ENCODE data around the gene ADORA1.
A peak's percentile ranks its signal among the peaks of the same experiment; 100 is the strongest.

Gene ADORA1

GRCh38 chr1:203199481-203199815 is 71.9 kb downstream of the ADORA1 start:
- Histone ChIP-seq H3K36me3 (replicated peaks in 1 of 2; ENCODE audit: control insufficient read depth in 2 of 2, insufficient read depth in 2 of 2, low read length in 2 of 2) (no peaks in the 10 kb centered on the region), H3K4ac (ENCODE audit: low read length) (no peak overlapping the region), H4K91ac (ENCODE audit: low read depth, low read length, poor library complexity) (no peak overlapping the region), H3K27me3 (ENCODE audit: control insufficient read depth in 3 of 3, insufficient read depth in 3 of 3, low read depth in 1 of 3, low read length in 3 of 3) (peaks cover 0 to 7% (median 0%) of the 10 kb centered on the region in 3 experiments), H3K27ac (replicated peaks; ENCODE audit: low read length) (no peak overlapping the region), H3K14ac (ENCODE audit: low read length) (no peak overlapping the region), H3K9ac (ENCODE audit: low read depth, low read length, poor library complexity) (no peak overlapping the region), H2AK5ac (ENCODE audit: low read depth, low read length) (peak overlapping the region; percentile 18), H3K4me1 (ENCODE audit: control insufficient read depth in 2 of 2, insufficient read depth in 1 of 2, low read depth in 1 of 2, low read length in 2 of 2) (peaks cover 3 to 5% of the 10 kb centered on the region in 2 donors), H3K4me2 (ENCODE audit: insufficient read depth, low read length, poor library complexity, severe bottlenecking) (no peak overlapping the region), H2BK5ac (ENCODE audit: low read length) (no peak overlapping the region), H3K9me3 (replicated peaks in 1 of 2; ENCODE audit: control insufficient read depth in 2 of 2, insufficient read depth in 1 of 2, low read depth in 1 of 2, low read length in 2 of 2) (no peaks in the 10 kb centered on the region), H3K79me1 (ENCODE audit: low read depth, low read length) (no peaks in the 10 kb centered on the region), H2BK15ac (ENCODE audit: low read length) (peak overlapping the region; percentile 44), H2AFZ (ENCODE audit: low read length) (no peak overlapping the region), H3K18ac (ENCODE audit: low read length) (no peak overlapping the region), H3K23ac (ENCODE audit: low read depth, low read length, poor library complexity) (no peak overlapping the region), H2BK12ac (ENCODE audit: low read length) (no peak overlapping the region), H2BK120ac (ENCODE audit: low read depth, low read length) (no peak overlapping the region), H4K8ac (ENCODE audit: low read depth, low read length) (no peak overlapping the region), H3K4me3 (ENCODE audit: low read length in 2 of 2) (no peak overlapping the region)
- DNase-seq (ENCODE audit: low spot score): no peak
- WGBS, 2 donors (ENCODE audit: extremely low coverage in 2 of 2, insufficient read length in 2 of 2, insufficient replicate concordance in 1 of 2): no CpG with 5 or more reads among the region's 6 CpGs

- WGBS, 2 donors (ENCODE audit: extremely low coverage in 2 of 2, insufficient read length in 2 of 2, insufficient replicate concordance in 1 of 2): no CpG with 5 or more reads among the region's 8 CpGs
- no peak overlapping the region for H3K4ac ChIP-seq (ENCODE audit: low read length)
- no peak for DNase-seq (ENCODE audit: low spot score)
- no peak overlapping the region for H2BK12ac ChIP-seq (ENCODE audit: low read length)
- H2AFZ ChIP-seq (ENCODE audit: low read length): no peak overlapping the region
- no peak overlapping the region for H2BK120ac ChIP-seq (ENCODE audit: low read depth, low read length)
- H2BK5ac ChIP-seq (ENCODE audit: low read length): no peak overlapping the region
- H3K27me3 ChIP-seq (ENCODE audit: control insufficient read depth in 3 of 3, insufficient read depth in 3 of 3, low read depth in 1 of 3, low read length in 3 of 3): peaks cover 0 to 7% (median 0%) of the 10 kb centered on the region in 3 experiments
- peaks cover 3 to 8% of the 10 kb centered on the region in 2 donors for H3K4me1 ChIP-seq (ENCODE audit: control insufficient read depth in 2 of 2, insufficient read depth in 1 of 2, low read depth in 1 of 2, low read length in 2 of 2)
- H3K4me2 ChIP-seq (ENCODE audit: insufficient read depth, low read length, poor library complexity, severe bottlenecking): no peak overlapping the region
- no peak overlapping the region for H3K23ac ChIP-seq (ENCODE audit: low read depth, low read length, poor library complexity)
- H3K36me3 ChIP-seq (replicated peaks in 1 of 2; ENCODE audit: control insufficient read depth in 2 of 2, insufficient read depth in 2 of 2, low read length in 2 of 2): no peaks in the 10 kb centered on the region
- H2AK5ac ChIP-seq (ENCODE audit: low read depth, low read length): peak overlapping the region; percentile 18
- H4K91ac ChIP-seq (ENCODE audit: low read depth, low read length, poor library complexity): no peak overlapping the region
- H3K18ac ChIP-seq (ENCODE audit: low read length): no peak overlapping the region
- H3K9ac ChIP-seq (ENCODE audit: low read depth, low read length, poor library complexity): no peak overlapping the region
- H3K14ac ChIP-seq (ENCODE audit: low read length): no peak overlapping the region
- H3K9me3 ChIP-seq (replicated peaks in 1 of 2; ENCODE audit: control insufficient read depth in 2 of 2, insufficient read depth in 1 of 2, low read depth in 1 of 2, low read length in 2 of 2): no peaks in the 10 kb centered on the region
- H2BK15ac ChIP-seq (ENCODE audit: low read length): peak overlapping the region; percentile 44
- H3K27ac ChIP-seq (replicated peaks; ENCODE audit: low read length): no peak overlapping the region
- H4K8ac ChIP-seq (ENCODE audit: low read depth, low read length): no peak overlapping the region
- H3K4me3 ChIP-seq (ENCODE audit: low read length in 2 of 2): no peak overlapping the region
- no peaks in the 10 kb centered on the region for H3K79me1 ChIP-seq (ENCODE audit: low read depth, low read length)
These were observed 72.5 kb downstream of the ADORA1 start for GRCh38 chr1:203199816-203200571.

GRCh38 chr1:203200916-203201315 is 73.4 kb downstream of the ADORA1 start:
- WGBS, 2 donors (ENCODE audit: extremely low coverage in 2 of 2, insufficient read length in 2 of 2, insufficient replicate concordance in 1 of 2): no CpG with 5 or more reads among the region's 1 CpG
- Histone ChIP-seq H4K91ac (ENCODE audit: low read depth, low read length, poor library complexity) (no peak overlapping the region), H2BK120ac (ENCODE audit: low read depth, low read length) (no peak overlapping the region), H2AK5ac (ENCODE audit: low read depth, low read length) (no peak overlapping the region), H3K79me1 (ENCODE audit: low read depth, low read length) (no peaks in the 10 kb centered on the region), H3K9me3 (replicated peaks in 1 of 2; ENCODE audit: control insufficient read depth in 2 of 2, insufficient read depth in 1 of 2, low read depth in 1 of 2, low read length in 2 of 2) (no peaks in the 10 kb centered on the region), H3K36me3 (replicated peaks in 1 of 2; ENCODE audit: control insufficient read depth in 2 of 2, insufficient read depth in 2 of 2, low read length in 2 of 2) (no peaks in the 10 kb centered on the region), H3K4ac (ENCODE audit: low read length) (no peak overlapping the region), H3K9ac (ENCODE audit: low read depth, low read length, poor library complexity) (no peak overlapping the region), H3K4me3 (ENCODE audit: low read length in 2 of 2) (no peak overlapping the region), H3K18ac (ENCODE audit: low read length) (no peak overlapping the region), H2BK15ac (ENCODE audit: low read length) (no peak overlapping the region), H3K23ac (ENCODE audit: low read depth, low read length, poor library complexity) (no peak overlapping the region), H3K27ac (replicated peaks; ENCODE audit: low read length) (no peak overlapping the region), H2AFZ (ENCODE audit: low read length) (no peak overlapping the region), H2BK12ac (ENCODE audit: low read length) (no peak overlapping the region), H2BK5ac (ENCODE audit: low read length) (no peak overlapping the region), H4K8ac (ENCODE audit: low read depth, low read length) (no peak overlapping the region), H3K27me3 (ENCODE audit: control insufficient read depth in 3 of 3, insufficient read depth in 3 of 3, low read depth in 1 of 3, low read length in 3 of 3) (peaks cover 0 to 7% (median 0%) of the 10 kb centered on the region in 3 experiments), H3K4me1 (ENCODE audit: control insufficient read depth in 2 of 2, insufficient read depth in 1 of 2, low read depth in 1 of 2, low read length in 2 of 2) (peaks cover 3 to 9% of the 10 kb centered on the region in 2 donors), H3K14ac (ENCODE audit: low read length) (no peak overlapping the region), H3K4me2 (ENCODE audit: insufficient read depth, low read length, poor library complexity, severe bottlenecking) (no peak overlapping the region)
- DNase-seq (ENCODE audit: low spot score): no peak

- Histone ChIP-seq H3K9ac (ENCODE audit: low read depth, low read length, poor library complexity) (no peak overlapping the region), H2BK120ac (ENCODE audit: low read depth, low read length) (no peak overlapping the region), H3K4me3 (ENCODE audit: low read length in 2 of 2) (no peak overlapping the region), H3K23ac (ENCODE audit: low read depth, low read length, poor library complexity) (no peak overlapping the region), H4K91ac (ENCODE audit: low read depth, low read length, poor library complexity) (no peak overlapping the region), H3K27ac (replicated peaks; ENCODE audit: low read length) (no peak overlapping the region), H3K27me3 (ENCODE audit: control insufficient read depth in 3 of 3, insufficient read depth in 3 of 3, low read depth in 1 of 3, low read length in 3 of 3) (peaks cover 0 to 7% (median 0%) of the 10 kb centered on the region in 3 experiments), H3K4me1 (ENCODE audit: control insufficient read depth in 2 of 2, insufficient read depth in 1 of 2, low read depth in 1 of 2, low read length in 2 of 2) (peaks cover 3 to 16% of the 10 kb centered on the region in 2 donors), H2AFZ (ENCODE audit: low read length) (no peak overlapping the region), H2AK5ac (ENCODE audit: low read depth, low read length) (no peak overlapping the region), H3K18ac (ENCODE audit: low read length) (no peak overlapping the region), H3K9me3 (replicated peaks in 1 of 2; ENCODE audit: control insufficient read depth in 2 of 2, insufficient read depth in 1 of 2, low read depth in 1 of 2, low read length in 2 of 2) (no peaks in the 10 kb centered on the region), H3K36me3 (replicated peaks in 1 of 2; ENCODE audit: control insufficient read depth in 2 of 2, insufficient read depth in 2 of 2, low read length in 2 of 2) (no peaks in the 10 kb centered on the region), H2BK12ac (ENCODE audit: low read length) (no peak overlapping the region), H3K4me2 (ENCODE audit: insufficient read depth, low read length, poor library complexity, severe bottlenecking) (no peak overlapping the region), H3K14ac (ENCODE audit: low read length) (no peak overlapping the region), H2BK15ac (ENCODE audit: low read length) (no peak overlapping the region), H3K4ac (ENCODE audit: low read length) (no peak overlapping the region), H4K8ac (ENCODE audit: low read depth, low read length) (no peak overlapping the region), H2BK5ac (ENCODE audit: low read length) (no peak overlapping the region), H3K79me1 (ENCODE audit: low read depth, low read length) (no peaks in the 10 kb centered on the region)
- no peak for DNase-seq (ENCODE audit: low spot score)
- WGBS, 2 donors (ENCODE audit: extremely low coverage in 2 of 2, insufficient read length in 2 of 2, insufficient replicate concordance in 1 of 2): no CpG with 5 or more reads among the region's 10 CpGs
These were observed 74.1 kb downstream of the ADORA1 start for GRCh38 chr1:203201516-203202205.

Data from neuronal stem cell (in vitro differentiated cells).